ENCODE data around the gene TCIRG1.

The TCIRG1 gene

GRCh38 chr11:68048681-68049508 lies 10.1 kb downstream of the TCIRG1 start:
- no peak for DNase-seq
- 96% methylated on average over 35 of the region's 35 CpGs for WGBS
- no peak overlapping the region for H2BK15ac ChIP-seq (ENCODE audit: low read depth, poor library complexity, severe bottlenecking)
- H2BK12ac ChIP-seq (ENCODE audit: low read length in 2 of 2) = no peak overlapping the region
- H2AK5ac ChIP-seq (ENCODE audit: low read length, severe bottlenecking) = peak overlapping the region; percentile 21
- no peak overlapping the region for H3K14ac ChIP-seq (ENCODE audit: low read length in 2 of 2)
- H3K4me1 ChIP-seq (ENCODE audit: control insufficient read depth, insufficient read depth, low read depth, low read length) = peaks cover 62% of the 10 kb centered on the region
- H3K4me3 ChIP-seq (ENCODE audit: insufficient read depth in 1 of 2, low read depth in 1 of 2, low read length in 2 of 2) = no peak overlapping the region
- peaks cover 90 to 91% of the 10 kb centered on the region in 2 experiments for H3K36me3 ChIP-seq (ENCODE audit: control insufficient read depth in 1 of 2, insufficient read depth in 2 of 2, low read depth in 1 of 2, low read length in 2 of 2)
- no peak overlapping the region for H3K18ac ChIP-seq (ENCODE audit: low read depth in 1 of 2, low read length in 2 of 2)
- H4K8ac ChIP-seq (ENCODE audit: low read length) = no peak overlapping the region
- H3K23ac ChIP-seq (ENCODE audit: low read length in 2 of 2) = no peak overlapping the region
- no peaks in the 10 kb centered on the region for H3K27me3 ChIP-seq (ENCODE audit: control insufficient read depth in 1 of 2, insufficient read depth in 1 of 2, low read length in 2 of 2)
- H3K9ac ChIP-seq (ENCODE audit: low read length) = no peak overlapping the region
- H2BK5ac ChIP-seq (ENCODE audit: low read depth, low read length, poor library complexity, severe bottlenecking) = no peak overlapping the region
- H2BK120ac ChIP-seq (ENCODE audit: low read depth, low read length) = no peak overlapping the region
- H4K91ac ChIP-seq (ENCODE audit: low read length) = no peak overlapping the region
- no peak overlapping the region for H3K4ac ChIP-seq (ENCODE audit: low read depth in 1 of 2, low read length in 2 of 2)
- no peaks in the 10 kb centered on the region for H3K9me3 ChIP-seq (ENCODE audit: control insufficient read depth, low read length)
- H2AFZ ChIP-seq (ENCODE audit: low read depth, low read length) = no peak overlapping the region
- no peak overlapping the region for H3K27ac ChIP-seq (ENCODE audit: low read length, poor library complexity, severe bottlenecking)
- H3K79me1 ChIP-seq (replicated peaks; ENCODE audit: low read length, poor library complexity, severe bottlenecking) = peaks cover 17% of the 10 kb centered on the region
- no peak overlapping the region for H3K4me2 ChIP-seq (ENCODE audit: low read length, poor library complexity, severe bottlenecking)

- no peak overlapping the region for H2AFZ ChIP-seq (ENCODE audit: low read depth, low read length)
- no peak overlapping the region for H3K23ac ChIP-seq (ENCODE audit: low read length in 2 of 2)
- no peak overlapping the region for H3K9ac ChIP-seq (ENCODE audit: low read length)
- WGBS = 94% methylated on average over 40 of the region's 40 CpGs
- no peak overlapping the region for H3K4ac ChIP-seq (ENCODE audit: low read depth in 1 of 2, low read length in 2 of 2)
- H3K4me3 ChIP-seq (ENCODE audit: insufficient read depth in 1 of 2, low read depth in 1 of 2, low read length in 2 of 2) = no peak overlapping the region
- no peak overlapping the region for H2BK5ac ChIP-seq (ENCODE audit: low read depth, low read length, poor library complexity, severe bottlenecking)
- no peak overlapping the region for H3K4me2 ChIP-seq (ENCODE audit: low read length, poor library complexity, severe bottlenecking)
- H3K9me3 ChIP-seq (ENCODE audit: control insufficient read depth, low read length) = no peaks in the 10 kb centered on the region
- no peak overlapping the region for H2AK5ac ChIP-seq (ENCODE audit: low read length, severe bottlenecking)
- peaks cover 82 to 85% of the 10 kb centered on the region in 2 experiments for H3K36me3 ChIP-seq (ENCODE audit: control insufficient read depth in 1 of 2, insufficient read depth in 2 of 2, low read depth in 1 of 2, low read length in 2 of 2)
- H3K27me3 ChIP-seq (ENCODE audit: control insufficient read depth in 1 of 2, insufficient read depth in 1 of 2, low read length in 2 of 2) = no peaks in the 10 kb centered on the region
- DNase-seq = no peak
- no peak overlapping the region for H4K91ac ChIP-seq (ENCODE audit: low read length)
- no peak overlapping the region for H3K14ac ChIP-seq (ENCODE audit: low read length in 2 of 2)
- peaks cover 57% of the 10 kb centered on the region for H3K4me1 ChIP-seq (ENCODE audit: control insufficient read depth, insufficient read depth, low read depth, low read length)
- H3K27ac ChIP-seq (ENCODE audit: low read length, poor library complexity, severe bottlenecking) = no peak overlapping the region
- H3K79me1 ChIP-seq (replicated peaks; ENCODE audit: low read length, poor library complexity, severe bottlenecking) = peaks cover 17% of the 10 kb centered on the region
- H2BK12ac ChIP-seq (ENCODE audit: low read length in 2 of 2) = no peak overlapping the region
- H3K18ac ChIP-seq (ENCODE audit: low read depth in 1 of 2, low read length in 2 of 2) = no peak overlapping the region
- peak overlapping the region; percentile 28 for H4K8ac ChIP-seq (ENCODE audit: low read length)
- no peak overlapping the region for H2BK15ac ChIP-seq (ENCODE audit: low read depth, poor library complexity, severe bottlenecking)
- H2BK120ac ChIP-seq (ENCODE audit: low read depth, low read length) = no peak overlapping the region
Observed at GRCh38 chr11:68049509-68050370, 10.9 kb downstream of the TCIRG1 start.

GRCh38 chr11:68050371-68050841 lies 11.6 kb downstream of the TCIRG1 start:
- no peak overlapping the region for H3K4me2 ChIP-seq (ENCODE audit: low read length, poor library complexity, severe bottlenecking)
- no peak overlapping the region for H3K4ac ChIP-seq (ENCODE audit: low read depth in 1 of 2, low read length in 2 of 2)
- H3K4me1 ChIP-seq (ENCODE audit: control insufficient read depth, insufficient read depth, low read depth, low read length) = peaks cover 52% of the 10 kb centered on the region
- no peak overlapping the region for H3K27ac ChIP-seq (ENCODE audit: low read length, poor library complexity, severe bottlenecking)
- H3K9ac ChIP-seq (ENCODE audit: low read length) = no peak overlapping the region
- H3K4me3 ChIP-seq (ENCODE audit: insufficient read depth in 1 of 2, low read depth in 1 of 2, low read length in 2 of 2) = no peak overlapping the region
- H4K91ac ChIP-seq (ENCODE audit: low read length) = no peak overlapping the region
- no peak overlapping the region for H2BK12ac ChIP-seq (ENCODE audit: low read length in 2 of 2)
- H3K14ac ChIP-seq (ENCODE audit: low read length in 2 of 2) = no peak overlapping the region
- peaks cover 76 to 79% of the 10 kb centered on the region in 2 experiments for H3K36me3 ChIP-seq (ENCODE audit: control insufficient read depth in 1 of 2, insufficient read depth in 2 of 2, low read depth in 1 of 2, low read length in 2 of 2)
- H4K8ac ChIP-seq (ENCODE audit: low read length) = no peak overlapping the region
- DNase-seq = no peak
- H3K79me1 ChIP-seq (replicated peaks; ENCODE audit: low read length, poor library complexity, severe bottlenecking) = peaks cover 14% of the 10 kb centered on the region
- H2AFZ ChIP-seq (ENCODE audit: low read depth, low read length) = no peak overlapping the region
- no peak overlapping the region for H3K23ac ChIP-seq (ENCODE audit: low read length in 2 of 2)
- no peaks in the 10 kb centered on the region for H3K9me3 ChIP-seq (ENCODE audit: control insufficient read depth, low read length)
- H2AK5ac ChIP-seq (ENCODE audit: low read length, severe bottlenecking) = no peak overlapping the region
- H3K18ac ChIP-seq (ENCODE audit: low read depth in 1 of 2, low read length in 2 of 2) = no peak overlapping the region
- H2BK120ac ChIP-seq (ENCODE audit: low read depth, low read length) = no peak overlapping the region
- no peak overlapping the region for H2BK5ac ChIP-seq (ENCODE audit: low read depth, low read length, poor library complexity, severe bottlenecking)
- no peak overlapping the region for H2BK15ac ChIP-seq (ENCODE audit: low read depth, poor library complexity, severe bottlenecking)
- WGBS = 96% methylated on average over 18 of the region's 18 CpGs
- no peaks in the 10 kb centered on the region for H3K27me3 ChIP-seq (ENCODE audit: control insufficient read depth in 1 of 2, insufficient read depth in 1 of 2, low read length in 2 of 2)

Data from mesenchymal stem cell (in vitro differentiated cells and primary cell).